Progenitor cell of endocrine pancreas (in vitro differentiated cells): ENCODE data around the gene SETBP1. TPM values are rescaled to one million over a fixed set of nuclear protein-coding genes. Genes with fewer than 3 reads are reported as not detected.

Source experiments
- DNase-seq: peaks from one replicate; pipeline ENCODE4 v3.0.0; 2021; ENCODE audit warnings: low spot score; ENCODE audit not compliant: unreplicated experiment
- H3K27ac Mint-ChIP-seq: 2 replicates; pipeline ENCODE4 v1.8.0; 2021; ENCODE audit warnings: mild to moderate bottlenecking, moderate library complexity, mixed read lengths
- H3K27me3 Mint-ChIP-seq: 2 replicates; pipeline ENCODE4 v1.8.0; 2021; ENCODE audit warnings: mixed read lengths
- H3K36me3 Mint-ChIP-seq: 2 replicates; pipeline ENCODE4 v1.8.0; 2022; ENCODE audit warnings: mixed read lengths; ENCODE audit not compliant: insufficient read depth
- H3K4me1 Mint-ChIP-seq: 2 replicates; pipeline ENCODE4 v1.8.0; 2021; ENCODE audit warnings: low read depth, mixed read lengths
- H3K4me3 Mint-ChIP-seq: 2 replicates; pipeline ENCODE4 v1.8.0; 2021; ENCODE audit warnings: low read depth, mild to moderate bottlenecking, moderate library complexity, mixed read lengths
- H3K9me3 Mint-ChIP-seq: 2 replicates; pipeline ENCODE4 v1.8.0; 2021; ENCODE audit warnings: low read depth, mixed read lengths
- CTCF ChIP-seq: fragments of 200-600 bp; sonication (generic); IDR thresholded peaks from one replicate; pipeline ENCODE4 v1.5.0; 2021; ENCODE audit warnings: antibody characterized with exemption, mild to moderate bottlenecking; ENCODE audit not compliant: unreplicated experiment
- total RNA-seq: library from RNA; stranded (reverse); gene quantifications from 2 replicates; pipeline ENCODE4 v1.2.1, GENCODE V29; 2021

SETBP1 gene
- total RNA-seq, 1 donor from 2014 or later: 30.8 TPM

GRCh38 chr18:44781886-44782285, 101.2 kb downstream of the SETBP1 start:
- no peaks in the 10 kb centered on the region for H3K9me3 Mint-ChIP-seq
- no peak overlapping the region for H3K27ac Mint-ChIP-seq
- H3K4me1 Mint-ChIP-seq: peaks cover 63% of the 10 kb centered on the region
- H3K36me3 Mint-ChIP-seq: no peaks in the 10 kb centered on the region
- H3K27me3 Mint-ChIP-seq: no peaks in the 10 kb centered on the region
- DNase-seq: no peak
- TF ChIP-seq CTCF: no peak
- H3K4me3 Mint-ChIP-seq: no peak overlapping the region

- H3K4me3 Mint-ChIP-seq: no peak overlapping the region
- no peaks in the 10 kb centered on the region for H3K9me3 Mint-ChIP-seq
- no peak overlapping the region for H3K27ac Mint-ChIP-seq
- DNase-seq: no peak
- no peaks in the 10 kb centered on the region for H3K36me3 Mint-ChIP-seq
- no peak for TF ChIP-seq CTCF
- H3K27me3 Mint-ChIP-seq: no peaks in the 10 kb centered on the region
- H3K4me1 Mint-ChIP-seq: peaks cover 60% of the 10 kb centered on the region
Measured at GRCh38 chr18:44782617-44783016, 101.9 kb downstream of the SETBP1 start.

GRCh38 chr18:44783371-44783770, 102.7 kb downstream of the SETBP1 start:
- Mint-ChIP-seq H3K27ac (no peak overlapping the region), H3K9me3 (no peaks in the 10 kb centered on the region), H3K4me1 (peaks cover 56% of the 10 kb centered on the region)

GRCh38 chr18:44786257-44786656, 105.6 kb downstream of the SETBP1 start:
- Mint-ChIP-seq H3K4me1 (peaks cover 49% of the 10 kb centered on the region), H3K36me3 (no peaks in the 10 kb centered on the region), H3K27ac (no peak overlapping the region), H3K4me3 (no peak overlapping the region), H3K27me3 (no peaks in the 10 kb centered on the region), H3K9me3 (no peaks in the 10 kb centered on the region)
- DNase-seq: no peak
- TF ChIP-seq CTCF: no peak

More at GRCh38 chr18:44783371-44783770, 102.7 kb downstream of the SETBP1 start:
- TF ChIP-seq CTCF: no peak
- no peaks in the 10 kb centered on the region for H3K36me3 Mint-ChIP-seq
- no peak overlapping the region for H3K4me3 Mint-ChIP-seq
- no peak for DNase-seq
- H3K27me3 Mint-ChIP-seq: no peaks in the 10 kb centered on the region

GRCh38 chr18:44786688-44787087, 106.0 kb downstream of the SETBP1 start:
- no peak overlapping the region for H3K4me3 Mint-ChIP-seq
- H3K4me1 Mint-ChIP-seq: peaks cover 48% of the 10 kb centered on the region
- no peak overlapping the region for H3K27ac Mint-ChIP-seq
- TF ChIP-seq CTCF: no peak
- DNase-seq: no peak
- H3K9me3 Mint-ChIP-seq: no peaks in the 10 kb centered on the region
- no peaks in the 10 kb centered on the region for H3K27me3 Mint-ChIP-seq
- no peaks in the 10 kb centered on the region for H3K36me3 Mint-ChIP-seq
